Activated T-helper 1 cell treated with anti-CD3 and anti-CD28 coated beads, Interleukin-12 subunit alpha, Interleukin-12 subunit beta, Interleukin-2, Interleukin-4 antibody, amounts not matched to agents 30 ng/mL and 10 ng/mL and 1 ng/mL, durations not matched to agents 14 hours and 24 hours and 36 hours (primary cell): ENCODE measurements around the gene SLU7. TPM values are rescaled to one million over a fixed set of nuclear protein-coding genes. Genes with fewer than 3 reads are reported as not detected.

ENCODE experiments used
- DNase-seq: peaks from one replicate; pipeline ENCODE4 v3.0.0; 2021; ENCODE audit warnings: low spot score
- H3K27ac Mint-ChIP-seq: one replicate; pipeline ENCODE4 v1.8.0; 2021; ENCODE audit warnings: mild to moderate bottlenecking, mixed read lengths
- H3K27me3 Mint-ChIP-seq: one replicate; pipeline ENCODE4 v1.8.0; 2022; ENCODE audit warnings: mild to moderate bottlenecking, moderate library complexity, mixed read lengths; ENCODE audit not compliant: insufficient read depth
- H3K36me3 Mint-ChIP-seq: one replicate; pipeline ENCODE4 v1.8.0; 2021; ENCODE audit warnings: low read depth, mixed read lengths
- H3K4me1 Mint-ChIP-seq: one replicate; pipeline ENCODE4 v1.8.0; 2021; ENCODE audit warnings: low read depth, mixed read lengths
- H3K4me3 Mint-ChIP-seq: one replicate; pipeline ENCODE4 v1.8.0; 2021; ENCODE audit warnings: mild to moderate bottlenecking, moderate library complexity, mixed read lengths
- H3K9me3 Mint-ChIP-seq: one replicate; pipeline ENCODE4 v1.8.0; 2021; ENCODE audit warnings: mixed read lengths
- intact Hi-C: fragments of 100-400 bp; cut with micrococcal nuclease; formaldehyde crosslinking; loops from one replicate; pipeline ENCODE4 v1.15.1; 2024
- total RNA-seq: library from RNA; stranded (reverse); gene quantifications from 2 replicates; pipeline ENCODE4 v1.2.3, GENCODE V29; 2022

SLU7 gene
- total RNA-seq, 1 donor from 2014 or later: 37.4 TPM

DNA sequence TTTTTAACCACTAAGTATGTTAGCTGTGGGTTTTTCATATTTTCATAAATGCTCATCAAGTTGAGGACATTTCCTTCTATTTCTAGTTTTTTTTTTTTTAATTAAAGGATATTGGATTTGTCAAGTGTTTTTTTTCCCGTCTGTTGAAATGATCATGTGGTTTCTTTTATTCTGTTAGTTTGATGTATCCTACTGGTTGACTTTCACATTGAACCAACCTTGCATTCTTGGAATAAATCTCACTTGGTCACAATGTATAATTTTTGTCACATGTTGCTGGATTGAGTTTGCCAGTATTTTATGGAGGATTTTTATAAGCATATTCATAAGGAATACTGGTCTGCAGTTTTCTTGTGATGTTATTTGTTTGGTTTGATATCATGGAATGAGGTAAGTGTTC is 31.4 kb downstream of the SLU7 start:
- H3K9me3 Mint-ChIP-seq: peaks cover 13% of the 10 kb centered on the region
- peaks cover 18% of the 10 kb centered on the region for H3K27me3 Mint-ChIP-seq
- H3K4me1 Mint-ChIP-seq: no peaks in the 10 kb centered on the region
- H3K36me3 Mint-ChIP-seq: no peaks in the 10 kb centered on the region
- no peak for DNase-seq
- H3K4me3 Mint-ChIP-seq: no peak overlapping the region
- intact Hi-C loops: no loop called here
- no peak overlapping the region for H3K27ac Mint-ChIP-seq

- Mint-ChIP-seq H3K9me3 (peaks cover 13% of the 10 kb centered on the region), H3K4me1 (no peaks in the 10 kb centered on the region), H3K27ac (no peak overlapping the region), H3K36me3 (no peaks in the 10 kb centered on the region), H3K4me3 (no peak overlapping the region), H3K27me3 (peaks cover 29% of the 10 kb centered on the region)
- no peak for DNase-seq
- intact Hi-C loops: no loop called here
These were observed 33.4 kb downstream of the SLU7 start for GRCh38 chr5:160385496-160385895.

DNA sequence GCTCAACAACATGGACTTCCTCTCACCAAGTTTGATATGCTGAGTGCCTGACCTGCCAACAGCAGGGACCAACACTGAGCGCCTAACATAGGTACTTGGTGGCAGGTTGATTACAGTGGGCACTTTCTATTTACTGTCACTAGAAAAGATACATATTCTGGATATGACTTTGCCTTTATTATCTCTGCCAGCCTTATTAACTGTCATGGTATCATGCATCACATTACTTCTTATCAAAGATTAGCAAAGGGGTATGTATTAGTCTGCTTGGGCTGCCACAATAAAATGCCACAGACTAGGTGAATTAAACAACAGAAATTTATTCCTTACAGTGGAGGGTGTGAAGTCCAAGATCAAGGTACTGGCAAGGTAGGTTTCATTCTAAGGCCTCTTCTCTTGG is 34.2 kb downstream of the SLU7 start:
- H3K27me3 Mint-ChIP-seq: peaks cover 32% of the 10 kb centered on the region
- no peak overlapping the region for H3K27ac Mint-ChIP-seq
- no peak overlapping the region for H3K4me3 Mint-ChIP-seq
- H3K4me1 Mint-ChIP-seq: no peaks in the 10 kb centered on the region
- no peak for DNase-seq
- intact Hi-C loops: no loop called here
- H3K36me3 Mint-ChIP-seq: no peaks in the 10 kb centered on the region
- H3K9me3 Mint-ChIP-seq: peaks cover 13% of the 10 kb centered on the region

- intact Hi-C loops: no loop called here
- DNase-seq: no peak
- peaks cover 4% of the 10 kb centered on the region for H3K9me3 Mint-ChIP-seq
- H3K27ac Mint-ChIP-seq: no peak overlapping the region
- no peaks in the 10 kb centered on the region for H3K4me1 Mint-ChIP-seq
- peaks cover 34% of the 10 kb centered on the region for H3K27me3 Mint-ChIP-seq
- no peaks in the 10 kb centered on the region for H3K36me3 Mint-ChIP-seq
- H3K4me3 Mint-ChIP-seq: no peak overlapping the region
These were observed 36.5 kb downstream of the SLU7 start for GRCh38 chr5:160382346-160382745.

- no peaks in the 10 kb centered on the region for H3K9me3 Mint-ChIP-seq
- no peaks in the 10 kb centered on the region for H3K4me1 Mint-ChIP-seq
- no peak overlapping the region for H3K4me3 Mint-ChIP-seq
- no peaks in the 10 kb centered on the region for H3K36me3 Mint-ChIP-seq
- DNase-seq: no peak
- intact Hi-C loops: no loop called here
- peaks cover 42% of the 10 kb centered on the region for H3K27me3 Mint-ChIP-seq
- no peak overlapping the region for H3K27ac Mint-ChIP-seq
These were observed 38.8 kb downstream of the SLU7 start for GRCh38 chr5:160380041-160380440.

DNA sequence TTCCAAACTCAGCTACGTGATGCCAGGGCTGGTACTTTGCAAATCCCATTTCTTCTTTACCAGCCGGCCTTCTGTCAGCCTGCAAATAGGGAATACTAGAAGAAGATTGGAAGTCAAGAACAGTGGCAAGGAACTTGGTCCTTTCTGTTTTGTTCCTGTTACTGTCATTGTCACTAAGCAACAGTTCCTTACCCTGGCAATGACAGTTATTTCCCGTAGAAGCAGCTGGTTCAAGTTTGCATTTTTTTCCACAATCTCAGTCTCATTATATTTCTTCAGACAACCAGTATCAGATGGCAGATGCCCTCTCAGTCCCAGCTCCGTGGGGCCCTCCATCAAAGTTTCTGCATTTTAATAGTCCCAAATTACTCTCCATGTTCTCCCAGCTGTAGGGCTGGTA is 39.4 kb downstream of the SLU7 start:
- H3K9me3 Mint-ChIP-seq: no peaks in the 10 kb centered on the region

DNA sequence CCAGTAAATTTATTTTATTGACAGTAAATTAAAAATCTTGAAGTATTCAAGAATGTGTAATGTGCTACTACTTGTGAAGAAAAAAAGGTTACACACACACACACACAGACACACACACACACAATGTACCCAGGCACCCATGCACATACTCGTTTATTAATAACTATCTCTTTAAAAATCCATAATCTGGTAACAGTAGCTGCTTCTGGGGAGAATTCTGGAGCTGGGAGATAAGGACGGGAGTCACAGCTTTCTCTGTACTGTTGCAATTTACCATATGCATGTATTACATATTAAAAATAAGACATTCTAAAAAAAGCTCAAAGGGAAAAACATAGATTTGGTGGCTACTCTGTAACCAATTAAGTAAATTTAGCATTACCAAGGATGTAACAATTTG is 40.6 kb downstream of the SLU7 start:
- intact Hi-C loops: no loop called here
- Mint-ChIP-seq H3K9me3 (no peaks in the 10 kb centered on the region), H3K36me3 (no peaks in the 10 kb centered on the region), H3K27me3 (peaks cover 50% of the 10 kb centered on the region), H3K4me1 (no peaks in the 10 kb centered on the region), H3K4me3 (no peak overlapping the region), H3K27ac (no peak overlapping the region)
- DNase-seq: no peak

More for the DNA sequence above, 39.4 kb downstream of the SLU7 start:
- Mint-ChIP-seq H3K4me3 (no peak overlapping the region), H3K36me3 (no peaks in the 10 kb centered on the region), H3K4me1 (no peaks in the 10 kb centered on the region), H3K27me3 (peaks cover 45% of the 10 kb centered on the region), H3K27ac (no peak overlapping the region)
- intact Hi-C loops: no loop called here
- DNase-seq: no peak

DNA sequence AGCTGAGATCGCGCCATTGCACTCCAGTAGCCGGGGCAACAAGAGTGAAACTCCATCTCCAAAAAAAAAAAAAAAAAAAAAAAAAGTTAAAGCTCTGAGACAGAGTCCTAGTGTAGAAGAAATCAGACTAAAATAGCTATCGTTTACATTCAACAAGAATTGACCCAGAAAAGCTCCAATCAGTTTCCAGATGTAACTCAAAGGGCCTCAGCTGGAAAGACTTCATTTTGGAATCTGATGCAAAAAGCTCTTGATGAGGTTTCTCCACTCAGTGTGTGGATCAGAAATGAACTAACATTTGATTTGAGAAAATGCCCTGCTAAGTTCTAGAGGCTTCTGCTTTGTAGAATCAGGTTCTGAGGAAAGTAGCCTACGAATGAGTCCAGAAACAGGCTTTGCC is 41.2 kb downstream of the SLU7 start:
- H3K4me1 Mint-ChIP-seq: no peaks in the 10 kb centered on the region
- no peak for DNase-seq
- no peak overlapping the region for H3K27ac Mint-ChIP-seq
- H3K9me3 Mint-ChIP-seq: no peaks in the 10 kb centered on the region
- no peaks in the 10 kb centered on the region for H3K36me3 Mint-ChIP-seq
- H3K27me3 Mint-ChIP-seq: peaks cover 53% of the 10 kb centered on the region
- intact Hi-C loops: no loop called here
- H3K4me3 Mint-ChIP-seq: no peak overlapping the region

DNA sequence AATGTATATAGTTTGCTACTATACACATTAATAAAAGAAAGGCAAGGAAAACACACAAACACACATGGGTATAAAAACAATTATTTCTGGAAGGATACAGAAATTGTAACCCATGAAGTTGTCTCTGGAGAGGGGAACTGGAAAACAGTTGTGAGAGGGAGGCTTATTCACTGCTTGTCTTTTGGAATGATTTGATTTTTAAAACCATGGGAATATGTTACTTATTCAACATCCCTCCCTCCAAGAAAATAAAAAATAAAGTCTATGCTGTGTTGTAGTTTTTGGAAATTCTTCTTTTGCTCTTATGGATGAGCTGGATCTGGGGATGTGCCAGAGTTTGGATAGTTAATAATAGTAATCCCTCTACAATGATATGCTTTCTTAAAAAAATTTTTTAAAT is 42.5 kb downstream of the SLU7 start:
- Mint-ChIP-seq H3K4me1 (no peaks in the 10 kb centered on the region), H3K36me3 (no peaks in the 10 kb centered on the region), H3K27ac (no peak overlapping the region), H3K27me3 (peaks cover 56% of the 10 kb centered on the region), H3K9me3 (no peaks in the 10 kb centered on the region), H3K4me3 (no peak overlapping the region)
- no peak for DNase-seq
- intact Hi-C loops: no loop called here

- Mint-ChIP-seq H3K27me3 (peaks cover 59% of the 10 kb centered on the region), H3K4me1 (peaks cover 3% of the 10 kb centered on the region)
These were observed 43.2 kb downstream of the SLU7 start for GRCh38 chr5:160375701-160376100.

GRCh38 chr5:160375166-160375565 is 43.7 kb downstream of the SLU7 start:
- DNase-seq: no peak
- intact Hi-C loops: no loop called here

More at GRCh38 chr5:160375701-160376100, 43.2 kb downstream of the SLU7 start:
- Mint-ChIP-seq H3K9me3 (no peaks in the 10 kb centered on the region), H3K36me3 (no peaks in the 10 kb centered on the region), H3K4me3 (no peak overlapping the region), H3K27ac (no peak overlapping the region)
- intact Hi-C loops: no loop called here
- no peak for DNase-seq

DNA sequence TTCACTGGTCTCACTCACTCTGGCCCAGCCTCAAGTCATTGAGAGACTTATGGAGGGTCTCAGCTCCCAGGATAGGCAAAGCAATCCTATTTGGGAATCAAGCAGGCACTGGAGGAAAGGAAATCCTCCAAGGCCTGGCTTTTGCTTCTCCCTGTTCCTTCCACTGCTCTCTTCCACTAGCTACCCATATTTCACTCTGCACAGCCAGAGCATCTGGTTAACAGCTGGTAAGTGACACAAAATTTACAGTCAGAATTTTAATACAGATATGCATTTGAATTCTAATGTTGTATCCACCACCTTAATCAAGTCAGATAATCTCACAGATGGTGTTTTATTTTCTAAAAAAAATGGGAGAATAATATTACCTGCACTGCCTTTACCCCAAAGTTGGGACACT is 47.6 kb downstream of the SLU7 start:
- intact Hi-C loops: no loop called here
- H3K4me3 Mint-ChIP-seq: no peak overlapping the region
- no peak overlapping the region for H3K27ac Mint-ChIP-seq
- no peak for DNase-seq
- H3K4me1 Mint-ChIP-seq: peaks cover 13% of the 10 kb centered on the region
- H3K27me3 Mint-ChIP-seq: peaks cover 79% of the 10 kb centered on the region
- no peaks in the 10 kb centered on the region for H3K9me3 Mint-ChIP-seq
- no peaks in the 10 kb centered on the region for H3K36me3 Mint-ChIP-seq

More at GRCh38 chr5:160375166-160375565, 43.7 kb downstream of the SLU7 start:
- Mint-ChIP-seq H3K4me3 (no peak overlapping the region), H3K9me3 (no peaks in the 10 kb centered on the region), H3K4me1 (peaks cover 5% of the 10 kb centered on the region), H3K27me3 (peaks cover 61% of the 10 kb centered on the region), H3K36me3 (no peaks in the 10 kb centered on the region), H3K27ac (no peak overlapping the region)

- Mint-ChIP-seq H3K4me3 (no peak overlapping the region), H3K4me1 (peaks cover 13% of the 10 kb centered on the region), H3K27me3 (peaks cover 79% of the 10 kb centered on the region), H3K36me3 (no peaks in the 10 kb centered on the region), H3K9me3 (no peaks in the 10 kb centered on the region), H3K27ac (no peak overlapping the region)
- no peak for DNase-seq
- intact Hi-C loops: no loop called here
These were observed 48.2 kb downstream of the SLU7 start for GRCh38 chr5:160370713-160371034.

- no peaks in the 10 kb centered on the region for H3K36me3 Mint-ChIP-seq
- DNase-seq: no peak
- intact Hi-C loops: no loop called here
- peaks cover 13% of the 10 kb centered on the region for H3K4me1 Mint-ChIP-seq
- no peaks in the 10 kb centered on the region for H3K9me3 Mint-ChIP-seq
- peak within 1 kb of the TSS; percentile 43 for H3K4me3 Mint-ChIP-seq
- H3K27me3 Mint-ChIP-seq: peaks cover 75% of the 10 kb centered on the region
- no peak within 1 kb of the TSS for H3K27ac Mint-ChIP-seq
These were observed 48.7 kb downstream of the SLU7 start, which contains the start of gene C1QTNF2 for GRCh38 chr5:160369990-160370712. TSS of gene C1QTNF2 (minus strand) at chr5:160370626. CDS start at chr5:160355011, 15,615 bp downstream.
